SU-DHL-6 (cell line): ENCODE data around the gene SDK1.

Experiments used
- CTCF ChIP-seq: fragments of 200-600 bp; sonication (generic); IDR thresholded peaks from one replicate; pipeline ENCODE4 v1.5.1; 2017; ENCODE audit warnings: antibody characterized with exemption, mild to moderate bottlenecking, low read length, moderate library complexity; ENCODE audit not compliant: insufficient read depth, poor library complexity, severe bottlenecking
- EZH2phosphoT487 ChIP-seq: fragments of 200-600 bp; sonication (generic), shearing (Covaris generic); conservative IDR thresholded peaks from 2 replicates; pipeline ENCODE4 v1.6.1; 2018; ENCODE audit warnings: mild to moderate bottlenecking, antibody characterized with exemption, low read length, moderate library complexity, mixed read lengths

GRCh38 chr7:3887096-3887690, 586.1 kb downstream of the SDK1 start:
- TF ChIP-seq CTCF (no peak), EZH2phosphoT487 (no peak)
